HepG2 (cell line): ENCODE measurements around the gene CLEC14A. TPM values are rescaled to one million over a fixed set of nuclear protein-coding genes. Genes with fewer than 3 reads are reported as not detected.

Experiments
- ATAC-seq: fragments of 200-7000 bp; cut with Tn5 transposase; 3 replicates; pipeline ENCODE4 v1.9.1; 2020; ENCODE audit warnings: mild to moderate bottlenecking, moderate library complexity
- BruUV-seq: library from RNA; stranded (reverse); fragments of 400-500 nt; replicated peaks from 2 replicates; lab custom pipeline; 2021; lab: Mats Ljungman, UMichigan
- CTCF ChIA-PET: fragments of 300-600 bp; formaldehyde crosslinking; extraction: SDS; loops from one replicate; lab custom pipeline; 2021; ENCODE audit warnings: low total read pairs, inconsistent platforms, low intra/inter-chr PET ratio; lab: Yijun Ruan, JAX
- POLR2A ChIA-PET: fragments of 350-600 bp; sonication (Branson Sonifier 250); formaldehyde crosslinking; loops from one replicate; lab custom pipeline; 2020; ENCODE audit warnings: antibody characterized with exemption, inconsistent platforms; lab: Yijun Ruan, JAX
- DNase-seq: peaks from one replicate; pipeline ENCODE4 v3.0.0-alpha.2; 2015; ENCODE audit warnings: low spot score
- FAIRE-seq: peaks from 3 replicates; lab custom pipeline; 2011; peaks lifted over from hg19 to GRCh38; lab: Jason Lieb, UNC
- H2AFZ ChIP-seq: one replicate; pipeline ENCODE4 v1.6.1; 2011; ENCODE audit warnings: low read length, inconsistent platforms
- H3K27ac ChIP-seq: fragments of 300-600 bp; 3 replicates; pipeline ENCODE4 v1.8.0; 2011; ENCODE audit warnings: mixed run types, mild to moderate bottlenecking, mixed read lengths, low read length, inconsistent platforms; ENCODE audit not compliant: insufficient read depth; ENCODE audit errors: extremely low read length
- H3K27me3 ChIP-seq, 2 experiments: fragments of 200-600 bp in 1 of 2; 2 replicates in 1 of 2; 3 replicates in 1 of 2; pipeline versions ENCODE4 v1.6.0 to v1.8.0; 2011; ENCODE audit warnings: low read length in 2 of 2, mild to moderate bottlenecking in 2 of 2, moderate library complexity in 2 of 2, inconsistent platforms in 1 of 2; ENCODE audit not compliant: insufficient read depth in 2 of 2, control insufficient read depth in 1 of 2
- H3K36me3 ChIP-seq, 2 experiments: fragments of 200-600 bp in 1 of 2; replicated peaks in 1 of 2; 2 replicates in 1 of 2; 3 replicates in 1 of 2; pipeline versions ENCODE4 v1.5.1 to v1.8.0; 2011; ENCODE audit warnings: low read length in 2 of 2, inconsistent platforms in 1 of 2; ENCODE audit not compliant: insufficient read depth in 2 of 2, control insufficient read depth in 1 of 2
- H3K4me1 ChIP-seq: 2 replicates; pipeline ENCODE4 v1.5.1; 2012; ENCODE audit warnings: low read length, inconsistent platforms; ENCODE audit not compliant: insufficient read depth
- H3K4me2 ChIP-seq: 2 replicates; pipeline ENCODE4 v1.6.0; 2011; ENCODE audit warnings: low read depth, low read length, inconsistent platforms
- H3K4me3 ChIP-seq, 3 experiments: fragments of 200-600 bp in 1 of 3; sonication (generic), shearing (Covaris generic) in 1 of 3; replicated peaks in 1 of 3; 2 replicates each; pipeline ENCODE4 v1.5.1; 2011 to 2016; ENCODE audit warnings: low read length in 3 of 3, inconsistent platforms in 2 of 3, low read depth in 2 of 3, mild to moderate bottlenecking in 2 of 3, control low read depth in 1 of 3, mixed read lengths in 1 of 3; ENCODE audit not compliant: insufficient read depth in 1 of 3
- H3K79me2 ChIP-seq: one replicate; pipeline ENCODE4 v1.6.1; 2011; ENCODE audit warnings: low read length, inconsistent platforms; ENCODE audit not compliant: insufficient read depth
- H3K9ac ChIP-seq: 2 replicates; pipeline ENCODE4 v1.6.0; 2011; ENCODE audit warnings: mild to moderate bottlenecking, low read depth, low read length, inconsistent platforms; ENCODE audit not compliant: insufficient read depth
- H3K9me3 ChIP-seq: 2 replicates; pipeline ENCODE4 v1.5.1; 2012; ENCODE audit warnings: mild to moderate bottlenecking, low read length
- H4K20me1 ChIP-seq: 2 replicates; pipeline ENCODE4 v1.6.0; 2011; ENCODE audit warnings: inconsistent platforms, mild to moderate bottlenecking, low read length, moderate library complexity; ENCODE audit not compliant: insufficient read depth
- ATF7 ChIP-seq, 2 experiments: fragments of 450-650 bp in 1 of 2; sonication (generic) in 1 of 2; formaldehyde crosslinking in 1 of 2; IDR thresholded peaks; 2 replicates each; pipeline versions ENCODE4 v1.4.0 to v1.6.1; 2016 to 2020; ENCODE audit warnings: antibody characterized with exemption in 1 of 2, mild to moderate bottlenecking in 1 of 2, missing genetic modification reagents in 1 of 2
- CBX2 ChIP-seq, 2 experiments: fragments of 200-600 bp in 1 of 2; sonication (generic); formaldehyde crosslinking in 1 of 2; IDR thresholded peaks; 2 replicates each; pipeline versions ENCODE4 v1.7.0 to v1.8.1; 2018 to 2022; ENCODE audit warnings: low read depth in 2 of 2, low read length in 1 of 2, mild to moderate bottlenecking in 1 of 2, missing genetic modification reagents in 1 of 2
- HOXA9 ChIP-seq: sonication (generic); formaldehyde crosslinking; IDR thresholded peaks from 2 replicates; pipeline ENCODE4 v1.8.1; 2022; ENCODE audit warnings: missing genetic modification reagents, mild to moderate bottlenecking, moderate library complexity, borderline replicate concordance
- IRX3 ChIP-seq: sonication (generic); formaldehyde crosslinking; IDR thresholded peaks from 2 replicates; pipeline ENCODE4 v1.8.1; 2023; ENCODE audit warnings: mild to moderate bottlenecking, low read depth, missing genetic modification reagents, borderline replicate concordance
- MATR3 ChIP-seq: sonication (generic); formaldehyde crosslinking; IDR thresholded peaks from 2 replicates; pipeline ENCODE4 v1.4.0; 2020; ENCODE audit warnings: missing genetic modification reagents
- MTA1 ChIP-seq: sonication (generic); formaldehyde crosslinking; IDR thresholded peaks from 2 replicates; pipeline ENCODE4 v1.4.0; 2020; ENCODE audit warnings: missing genetic modification reagents, mild to moderate bottlenecking, borderline replicate concordance
- NFKBIZ ChIP-seq: IDR thresholded peaks from 2 replicates; pipeline ENCODE4 v1.6.1; 2018; ENCODE audit warnings: missing genetic modification reagents, missing compliant biosample characterization
- POLR2AphosphoS5 ChIP-seq: IDR thresholded peaks from 2 replicates; pipeline ENCODE4 v1.6.1; 2012; ENCODE audit warnings: low read depth, low read length
- RAD21 ChIP-seq: fragments of 450-650 bp; formaldehyde crosslinking; IDR thresholded peaks from 2 replicates; pipeline ENCODE4 v1.5.0; 2020; ENCODE audit warnings: mild to moderate bottlenecking
- SMAD9 ChIP-seq: sonication (generic); formaldehyde crosslinking; IDR thresholded peaks from 2 replicates; pipeline ENCODE4 v1.5.1; 2020; ENCODE audit warnings: mild to moderate bottlenecking, missing genetic modification reagents
- SNRNP70 ChIP-seq: fragments of 200-400 bp; formaldehyde crosslinking; IDR thresholded peaks from 2 replicates; pipeline ENCODE4 v1.6.1; 2017; ENCODE audit warnings: mild to moderate bottlenecking, low read depth, low read length, moderate library complexity
- ZBTB8A ChIP-seq: sonication (generic); formaldehyde crosslinking; IDR thresholded peaks from 2 replicates; pipeline ENCODE4 v1.4.0; 2020; ENCODE audit warnings: mild to moderate bottlenecking, low read depth, missing genetic modification reagents, borderline replicate concordance
- ZFY ChIP-seq: sonication (generic); formaldehyde crosslinking; IDR thresholded peaks from 2 replicates; pipeline ENCODE4 v1.4.0; 2020; ENCODE audit warnings: missing genetic modification reagents
- ZKSCAN5 ChIP-seq: sonication (generic); formaldehyde crosslinking; IDR thresholded peaks from 2 replicates; pipeline ENCODE4 v1.5.1; 2020; ENCODE audit warnings: mild to moderate bottlenecking, missing genetic modification reagents
- ZNF567 ChIP-seq: sonication (generic); formaldehyde crosslinking; IDR thresholded peaks from 2 replicates; pipeline ENCODE4 v1.8.1; 2023; ENCODE audit warnings: mild to moderate bottlenecking, missing genetic modification reagents, borderline replicate concordance
- ZNF709 ChIP-seq: sonication (generic); formaldehyde crosslinking; IDR thresholded peaks from 2 replicates; pipeline ENCODE4 v1.5.0; 2020; ENCODE audit warnings: mild to moderate bottlenecking, missing genetic modification reagents
- WGBS: methylation state at CpG from one replicate; pipeline ENCODE4 v1.1.6; 2017; ENCODE audit warnings: low lambda C conversion rate; 5-methylcytosine and 5-hydroxymethylcytosine counted together
- in situ Hi-C: cut with HindIII; loops from 2 replicates; pipeline ENCODE4 v1.10.0; 2017; ENCODE audit warnings: low pct_unique_long_range_greater_than_20kb; ENCODE audit not compliant: extremely low pct_ligation_motif_present
- intact Hi-C: fragments of 100-400 bp; cut with micrococcal nuclease; formaldehyde crosslinking; loops from one replicate; pipeline ENCODE4 v1.10.0; 2022; ENCODE audit not compliant: unreplicated experiment
- polyA plus RNA-seq, 8 experiments: library from polyadenylated mRNA; depleted of rRNA in 3 of 8; stranded (reverse) in 7 of 8; unstranded in 1 of 8; fragments of >200 nt; fragmentation: Illumina TruSeq in 4 of 8; extraction: Trizol in 4 of 8; gene quantifications; 2 replicates each; pipeline versions ENCODE4 v1.2.1 to v1.2.3, GENCODE V29; 2011 to 2016; ENCODE audit warnings: low read depth in 4 of 8, missing spikeins in 1 of 8, mixed read lengths in 1 of 8; ENCODE audit not compliant: insufficient read depth in 1 of 8
- total RNA-seq, 5 experiments: library from RNA; depleted of rRNA; stranded (reverse); fragments of >200 nt; fragmentation: Illumina TruSeq; extraction: Trizol; gene quantifications; 2 replicates each; pipeline ENCODE4 v1.2.3, GENCODE V29; 2016; ENCODE audit warnings: low read depth in 1 of 5
- TF ChIP-seq, protein P1 (sequence below): sonication (generic); formaldehyde crosslinking; IDR thresholded peaks from 2 replicates; pipeline ENCODE4 v1.4.0; 2020; ENCODE audit warnings: mild to moderate bottlenecking, low read depth, missing genetic modification reagents
- TF ChIP-seq, protein P2 (sequence below): sonication (generic); formaldehyde crosslinking; IDR thresholded peaks from 2 replicates; pipeline ENCODE4 v1.5.1; 2020; ENCODE audit warnings: missing genetic modification reagents, mild to moderate bottlenecking, borderline replicate concordance
- TF ChIP-seq, protein P3 (sequence below): conservative IDR thresholded peaks from 2 replicates; pipeline ENCODE4 v1.6.1; 2018; ENCODE audit warnings: missing genetic modification reagents
- TF ChIP-seq, protein P4 (sequence below): IDR thresholded peaks from 2 replicates; pipeline ENCODE4 v1.6.1; 2016; ENCODE audit warnings: mild to moderate bottlenecking, missing biosample characterization, missing genetic modification reagents

CLEC14A gene
- total and polyA plus RNA-seq, 2 of the 13 experiments (the other 11 are each of a cell fraction or from before 2014, with no cell fraction given) = not detected

DNA sequence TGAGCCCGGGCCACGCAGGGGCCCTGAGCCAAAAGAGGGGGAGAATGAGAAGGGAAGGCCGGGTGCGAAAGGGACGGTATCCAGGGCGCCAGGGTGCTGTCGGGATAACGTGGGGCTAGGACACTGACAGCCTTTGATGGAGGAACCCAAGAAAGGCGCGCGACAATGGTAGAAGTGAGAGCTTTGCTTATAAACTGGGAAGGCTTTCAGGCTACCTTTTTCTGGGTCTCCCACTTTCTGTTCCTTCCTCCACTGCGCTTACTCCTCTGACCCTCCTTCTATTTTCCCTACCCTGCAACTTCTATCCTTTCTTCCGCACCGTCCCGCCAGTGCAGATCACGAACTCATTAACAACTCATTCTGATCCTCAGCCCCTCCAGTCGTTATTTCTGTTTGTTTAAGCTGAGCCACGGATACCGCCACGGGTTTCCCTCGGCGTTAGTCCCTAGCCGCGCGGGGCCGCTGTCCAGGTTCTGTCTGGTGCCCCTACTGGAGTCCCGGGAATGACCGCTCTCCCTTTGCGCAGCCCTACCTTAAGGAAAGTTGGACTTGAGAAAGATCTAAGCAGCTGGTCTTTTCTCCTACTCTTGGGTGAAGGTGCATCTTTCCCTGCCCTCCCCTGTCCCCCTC is 45.2 kb downstream of the CLEC14A start:
- Histone ChIP-seq H3K27me3 (peaks cover 5 to 47% of the 10 kb centered on the region in 2 experiments), H3K79me2 (no peaks in the 10 kb centered on the region), H3K9me3 (no peaks in the 10 kb centered on the region), H3K4me1 (peaks cover 15% of the 10 kb centered on the region), H3K4me3 (no peak overlapping the region), H3K4me2 (no peak overlapping the region), H3K9ac (no peak overlapping the region), H3K27ac (no peak overlapping the region), H2AFZ (no peak overlapping the region), H4K20me1 (no peaks in the 10 kb centered on the region), H3K36me3 (no peaks in the 10 kb centered on the region)
- intact Hi-C loops = no loop called here
- POLR2A ChIA-PET = no interaction called here
- 53% methylated on average over 29 of the region's 29 CpGs for WGBS
- FAIRE-seq = no peak
- in situ Hi-C loops = no loop called here
- CTCF ChIA-PET = no interaction called here
- BruUV-seq = no TSS peak
- no peak for TF ChIP-seq ZKSCAN5 (CRISPR knock-in tag)
- TF ChIP-seq SNRNP70 = no peak
- TF ChIP-seq NFKBIZ (CRISPR knock-in tag) = no peak
- no peak for TF ChIP-seq ZBTB8A
- no peak for TF ChIP-seq MATR3 (CRISPR knock-in tag)
- TF ChIP-seq SMAD9 = no peak
- TF ChIP-seq POLR2AphosphoS5 = no peak
- no peak for TF ChIP-seq ZNF709 (CRISPR knock-in tag)
- TF ChIP-seq CBX2 (IDR thresholded peaks at IDR 0.05; ENCODE audit: low read depth, low read length) = no peak
- no peak for TF ChIP-seq CBX2 (CRISPR knock-in tag; IDR thresholded peaks at IDR 0.05; ENCODE audit: low read depth)
- TF ChIP-seq, protein P1, sequence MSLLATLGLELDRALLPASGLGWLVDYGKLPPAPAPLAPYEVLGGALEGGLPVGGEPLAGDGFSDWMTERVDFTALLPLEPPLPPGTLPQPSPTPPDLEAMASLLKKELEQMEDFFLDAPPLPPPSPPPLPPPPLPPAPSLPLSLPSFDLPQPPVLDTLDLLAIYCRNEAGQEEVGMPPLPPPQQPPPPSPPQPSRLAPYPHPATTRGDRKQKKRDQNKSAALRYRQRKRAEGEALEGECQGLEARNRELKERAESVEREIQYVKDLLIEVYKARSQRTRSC (CRISPR knock-in tag) = no peak
- TF ChIP-seq ZNF567 (CRISPR knock-in tag) = no peak
- TF ChIP-seq RAD21 (CRISPR knock-in tag) = no peak
- TF ChIP-seq, protein P2, sequence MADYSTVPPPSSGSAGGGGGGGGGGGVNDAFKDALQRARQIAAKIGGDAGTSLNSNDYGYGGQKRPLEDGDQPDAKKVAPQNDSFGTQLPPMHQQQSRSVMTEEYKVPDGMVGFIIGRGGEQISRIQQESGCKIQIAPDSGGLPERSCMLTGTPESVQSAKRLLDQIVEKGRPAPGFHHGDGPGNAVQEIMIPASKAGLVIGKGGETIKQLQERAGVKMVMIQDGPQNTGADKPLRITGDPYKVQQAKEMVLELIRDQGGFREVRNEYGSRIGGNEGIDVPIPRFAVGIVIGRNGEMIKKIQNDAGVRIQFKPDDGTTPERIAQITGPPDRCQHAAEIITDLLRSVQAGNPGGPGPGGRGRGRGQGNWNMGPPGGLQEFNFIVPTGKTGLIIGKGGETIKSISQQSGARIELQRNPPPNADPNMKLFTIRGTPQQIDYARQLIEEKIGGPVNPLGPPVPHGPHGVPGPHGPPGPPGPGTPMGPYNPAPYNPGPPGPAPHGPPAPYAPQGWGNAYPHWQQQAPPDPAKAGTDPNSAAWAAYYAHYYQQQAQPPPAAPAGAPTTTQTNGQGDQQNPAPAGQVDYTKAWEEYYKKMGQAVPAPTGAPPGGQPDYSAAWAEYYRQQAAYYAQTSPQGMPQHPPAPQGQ = no peak
- TF ChIP-seq HOXA9 (CRISPR knock-in tag) = no peak
- TF ChIP-seq, protein P3, sequence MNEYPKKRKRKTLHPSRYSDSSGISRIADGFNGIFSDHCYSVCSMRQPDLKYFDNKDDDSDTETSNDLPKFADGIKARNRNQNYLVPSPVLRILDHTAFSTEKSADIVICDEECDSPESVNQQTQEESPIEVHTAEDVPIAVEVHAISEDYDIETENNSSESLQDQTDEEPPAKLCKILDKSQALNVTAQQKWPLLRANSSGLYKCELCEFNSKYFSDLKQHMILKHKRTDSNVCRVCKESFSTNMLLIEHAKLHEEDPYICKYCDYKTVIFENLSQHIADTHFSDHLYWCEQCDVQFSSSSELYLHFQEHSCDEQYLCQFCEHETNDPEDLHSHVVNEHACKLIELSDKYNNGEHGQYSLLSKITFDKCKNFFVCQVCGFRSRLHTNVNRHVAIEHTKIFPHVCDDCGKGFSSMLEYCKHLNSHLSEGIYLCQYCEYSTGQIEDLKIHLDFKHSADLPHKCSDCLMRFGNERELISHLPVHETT (CRISPR knock-in tag) = no peak
- TF ChIP-seq IRX3 (CRISPR knock-in tag) = no peak
- TF ChIP-seq MTA1 = no peak
- TF ChIP-seq, protein P4, sequence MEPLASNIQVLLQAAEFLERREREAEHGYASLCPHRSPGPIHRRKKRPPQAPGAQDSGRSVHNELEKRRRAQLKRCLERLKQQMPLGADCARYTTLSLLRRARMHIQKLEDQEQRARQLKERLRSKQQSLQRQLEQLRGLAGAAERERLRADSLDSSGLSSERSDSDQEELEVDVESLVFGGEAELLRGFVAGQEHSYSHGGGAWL (CRISPR knock-in tag) = no peak
- TF ChIP-seq ZFY = no peak
- TF ChIP-seq ATF7 (IDR thresholded peaks at IDR 0.05) = no peak
- no peak for TF ChIP-seq ATF7 (CRISPR knock-in tag; IDR thresholded peaks at IDR 0.05)
- ATAC-seq = peak; percentile 11; the same call in 1 of the 3 replicates
- DNase-seq = no peak
